ACC112 (cell line): ENCODE measurements around the gene ZNF493.
A peak's percentile ranks its signal among the peaks of the same experiment; 100 is the strongest.

Experiments
- H2AFZ ChIP-seq: fragments of 200-600 bp; sonication (generic); one replicate; pipeline ENCODE4 v1.6.0; 2017; ENCODE audit warnings: antibody characterized with exemption, low read length; ENCODE audit not compliant: unreplicated experiment
- H3K27ac ChIP-seq: fragments of 200-600 bp; sonication (generic); 2 replicates; pipeline ENCODE4 v1.5.1; 2014; ENCODE audit warnings: low read depth, mild to moderate bottlenecking, antibody characterized with exemption, low read length, moderate library complexity
- H3K27me3 ChIP-seq: fragments of 200-600 bp; sonication (generic); 2 replicates; pipeline ENCODE4 v1.6.1; 2014; ENCODE audit warnings: mild to moderate bottlenecking, antibody characterized with exemption, low read length, moderate library complexity, mixed read lengths; ENCODE audit not compliant: insufficient read depth
- H3K36me3 ChIP-seq: fragments of 200-600 bp; sonication (generic); 2 replicates; pipeline ENCODE4 v1.6.1; 2016; ENCODE audit warnings: mild to moderate bottlenecking, antibody characterized with exemption, low read length, moderate library complexity, mixed read lengths; ENCODE audit not compliant: insufficient read depth
- H3K4me1 ChIP-seq: fragments of 200-600 bp; sonication (generic); one replicate; pipeline ENCODE4 v1.6.1; 2016; ENCODE audit warnings: low read length, mixed read lengths; ENCODE audit not compliant: insufficient read depth, unreplicated experiment, control insufficient read depth
- H3K4me3 ChIP-seq: fragments of 200-600 bp; sonication (generic); 2 replicates; pipeline ENCODE4 v1.5.1; 2014; ENCODE audit warnings: mild to moderate bottlenecking, low read depth, low read length
- H3K79me2 ChIP-seq: fragments of 200-600 bp; sonication (generic); one replicate; pipeline ENCODE4 v1.6.0; 2016; ENCODE audit warnings: low read length; ENCODE audit not compliant: control insufficient read depth, unreplicated experiment, insufficient read depth

Gene ZNF493

DNA sequence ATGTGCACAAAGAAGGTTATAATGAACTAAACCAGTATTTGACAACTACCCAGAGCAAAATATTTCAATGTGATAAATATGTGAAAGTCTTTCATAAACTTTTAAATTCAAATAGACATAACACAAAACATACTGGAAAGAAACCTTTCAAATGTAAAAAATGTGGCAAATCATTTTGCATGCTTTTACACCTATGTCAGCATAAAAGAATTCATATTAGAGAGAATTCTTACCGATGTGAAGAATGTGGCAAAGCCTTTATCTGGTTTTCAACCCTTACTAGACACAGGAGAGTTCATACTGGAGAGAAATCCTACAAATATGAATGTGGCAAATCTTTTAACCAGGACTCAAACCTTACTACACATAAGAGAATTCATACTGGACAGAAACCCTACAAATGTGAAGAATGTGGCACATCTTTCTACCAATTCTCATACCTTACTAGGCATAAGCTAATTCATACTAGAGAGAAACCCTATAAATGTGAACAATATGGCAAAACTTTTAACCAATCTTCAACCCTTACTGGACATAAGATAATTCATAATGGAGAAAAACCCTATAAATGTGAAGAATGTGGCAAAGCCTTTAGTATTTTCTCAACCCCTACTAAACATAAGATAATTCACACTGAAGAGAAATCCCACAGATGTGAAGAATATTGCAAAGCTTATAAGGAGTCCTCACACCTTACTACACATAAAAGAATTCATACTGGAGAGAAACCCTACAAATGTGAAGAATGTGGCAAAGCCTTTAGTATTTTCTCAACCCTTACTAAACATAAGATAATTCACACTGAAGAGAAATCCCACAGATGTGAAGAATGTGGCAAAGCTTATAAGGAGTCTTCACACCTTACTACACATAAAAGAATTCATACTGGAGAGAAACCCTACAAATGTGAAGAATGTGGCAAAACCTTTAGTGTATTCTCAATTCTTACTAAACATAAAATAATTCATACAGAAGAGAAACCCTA is 26.4 kb downstream of the ZNF493 start:
- no peak overlapping the region for H3K27ac ChIP-seq
- H3K4me3 ChIP-seq: no peak overlapping the region

DNA sequence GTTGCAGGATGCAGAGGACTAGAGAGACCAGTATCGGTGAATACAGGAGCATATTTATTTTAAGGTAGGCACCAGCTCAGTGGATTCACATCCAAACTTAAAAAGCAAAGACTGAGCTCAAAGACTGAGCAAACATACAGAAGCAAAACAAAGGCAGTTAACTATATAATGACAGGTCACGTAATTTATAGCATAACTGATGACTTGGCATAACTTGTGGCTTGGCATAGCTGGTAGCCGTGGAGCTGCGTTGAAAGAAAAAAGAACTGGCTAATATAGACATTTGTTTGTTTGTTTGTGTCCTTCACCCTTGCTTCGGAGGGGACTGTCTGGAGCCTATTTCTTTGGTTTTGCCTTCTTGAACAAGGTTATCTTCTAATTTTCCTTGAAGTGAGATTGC is 33.7 kb downstream of the ZNF493 start:
- H3K79me2 ChIP-seq: no peaks in the 10 kb centered on the region

More for the DNA sequence above, 26.4 kb downstream of the ZNF493 start:
- Histone ChIP-seq H3K4me1 (no peaks in the 10 kb centered on the region), H3K79me2 (no peaks in the 10 kb centered on the region), H3K27me3 (no peaks in the 10 kb centered on the region), H2AFZ (no peak overlapping the region), H3K36me3 (no peaks in the 10 kb centered on the region; the same call in 1 of the 2 replicates)

DNA sequence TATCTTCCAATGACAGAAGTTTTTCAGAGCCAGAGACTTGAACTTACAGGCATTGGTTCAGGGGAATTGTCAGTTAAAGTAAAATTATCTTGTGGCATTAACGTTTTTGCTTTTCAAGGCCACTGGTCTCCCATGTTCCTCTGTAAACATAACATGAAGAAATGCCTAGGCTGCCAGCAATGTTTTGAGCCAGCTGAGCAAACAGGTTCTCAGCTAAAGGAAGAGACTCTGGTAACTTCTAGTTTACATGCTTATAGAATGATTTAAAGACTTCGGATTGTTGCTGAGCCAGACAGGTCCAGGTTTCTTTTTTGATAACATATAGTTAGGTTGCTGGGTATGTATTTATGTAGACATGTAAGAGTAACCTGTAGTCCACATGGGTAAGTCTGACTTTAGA is 35.7 kb downstream of the ZNF493 start:
- Histone ChIP-seq H3K27ac (no peak overlapping the region), H3K4me1 (no peaks in the 10 kb centered on the region), H2AFZ (no peak overlapping the region), H3K36me3 (no peaks in the 10 kb centered on the region), H3K79me2 (no peaks in the 10 kb centered on the region), H3K4me3 (no peak overlapping the region), H3K27me3 (no peaks in the 10 kb centered on the region)

More for the DNA sequence above, 33.7 kb downstream of the ZNF493 start:
- Histone ChIP-seq H2AFZ (no peak overlapping the region), H3K27ac (no peak overlapping the region), H3K27me3 (no peaks in the 10 kb centered on the region), H3K4me1 (no peaks in the 10 kb centered on the region), H3K36me3 (no peaks in the 10 kb centered on the region; the same call in 1 of the 2 replicates), H3K4me3 (no peak overlapping the region)

DNA sequence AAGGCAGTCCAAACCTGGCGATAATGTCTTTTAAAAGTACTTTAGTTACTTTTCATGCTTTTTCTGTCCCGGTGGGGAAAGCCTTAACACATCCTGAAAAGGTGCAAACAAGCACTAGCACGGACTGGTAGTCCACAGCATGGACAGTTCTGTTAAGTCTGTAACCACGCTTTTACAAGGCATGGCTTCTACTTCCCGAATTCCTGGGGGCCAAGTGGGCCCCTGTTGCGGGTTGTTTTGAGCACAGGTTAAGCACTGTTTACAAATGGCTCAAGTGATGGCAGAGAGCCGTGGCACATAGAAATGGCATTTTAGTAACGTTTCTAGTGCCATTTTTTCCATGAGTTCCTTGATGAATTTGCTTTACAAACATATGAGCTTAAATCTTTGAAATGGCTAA is 37.6 kb downstream of the ZNF493 start:
- no peak overlapping the region for H2AFZ ChIP-seq
- H3K4me3 ChIP-seq: no peak overlapping the region
- H3K79me2 ChIP-seq: no peaks in the 10 kb centered on the region
- no peak overlapping the region for H3K27ac ChIP-seq
- no peaks in the 10 kb centered on the region for H3K4me1 ChIP-seq
- no peaks in the 10 kb centered on the region for H3K36me3 ChIP-seq
- no peaks in the 10 kb centered on the region for H3K27me3 ChIP-seq

DNA sequence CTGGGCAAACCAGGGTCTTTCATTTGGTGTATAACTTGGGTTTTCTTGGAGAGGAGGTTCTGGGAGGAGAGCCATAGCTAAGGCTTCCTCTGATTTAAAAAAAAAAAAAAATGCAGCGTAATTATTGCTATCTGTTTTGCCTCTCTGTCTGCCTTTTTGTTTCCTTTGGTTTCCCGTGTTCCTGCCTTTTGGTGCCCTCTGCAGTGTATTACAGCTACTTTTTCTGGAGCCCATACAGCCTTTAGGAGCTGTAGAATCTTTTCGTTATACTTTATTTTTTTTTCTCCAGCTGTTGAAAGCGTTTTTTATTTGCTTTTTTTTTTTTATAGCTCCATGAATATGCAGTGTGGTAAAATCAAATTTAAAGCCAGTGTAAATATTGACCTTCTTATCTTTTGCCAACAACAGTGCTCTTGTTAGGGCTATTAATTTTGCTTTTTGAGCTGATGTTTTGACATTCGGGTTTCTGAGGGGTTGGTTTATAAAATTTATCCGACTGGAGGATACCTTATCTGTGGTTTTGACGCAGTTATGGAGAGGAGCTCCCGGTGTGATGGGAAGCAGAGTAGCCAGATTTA is 38.1 kb downstream of the ZNF493 start:
- H3K4me1 ChIP-seq: no peaks in the 10 kb centered on the region
- no peak overlapping the region for H3K4me3 ChIP-seq
- H3K27ac ChIP-seq: no peak overlapping the region
- H3K36me3 ChIP-seq: no peaks in the 10 kb centered on the region
- no peak overlapping the region for H2AFZ ChIP-seq
- no peaks in the 10 kb centered on the region for H3K79me2 ChIP-seq
- no peaks in the 10 kb centered on the region for H3K27me3 ChIP-seq

DNA sequence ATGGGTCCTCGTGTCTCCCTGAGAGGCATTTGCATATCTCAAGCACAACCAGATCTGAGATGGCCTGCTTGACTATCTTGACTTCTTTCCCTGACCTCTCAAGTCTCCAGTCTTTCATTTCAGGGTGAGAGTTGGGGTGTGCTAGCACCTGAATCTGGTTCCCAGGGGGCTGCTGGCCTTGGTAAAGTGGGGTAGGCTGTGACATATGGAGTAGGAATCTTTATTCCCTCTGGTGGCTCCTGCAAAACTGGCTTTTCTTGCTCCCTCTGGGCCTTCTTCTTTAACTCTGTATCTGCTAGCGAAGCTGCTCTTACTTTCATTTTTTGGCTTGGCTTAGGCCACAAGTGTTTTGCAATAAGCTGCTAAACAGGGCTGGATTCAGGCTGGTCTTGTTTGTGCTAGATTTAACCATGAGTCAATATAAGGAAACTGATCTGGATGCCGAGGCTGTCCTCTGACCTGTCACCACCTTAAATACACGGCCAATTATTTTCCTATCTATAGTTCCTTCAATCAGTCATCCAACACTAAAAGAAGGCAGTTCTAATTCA is 42.3 kb downstream of the ZNF493 start:
- Histone ChIP-seq H3K4me1 (no peaks in the 10 kb centered on the region), H3K27ac (peak overlapping the region; percentile 23; the same call in 1 of the 2 replicates), H3K36me3 (no peaks in the 10 kb centered on the region), H3K79me2 (no peaks in the 10 kb centered on the region), H2AFZ (no peak overlapping the region), H3K27me3 (no peaks in the 10 kb centered on the region), H3K4me3 (peak overlapping the region; percentile 65)

DNA sequence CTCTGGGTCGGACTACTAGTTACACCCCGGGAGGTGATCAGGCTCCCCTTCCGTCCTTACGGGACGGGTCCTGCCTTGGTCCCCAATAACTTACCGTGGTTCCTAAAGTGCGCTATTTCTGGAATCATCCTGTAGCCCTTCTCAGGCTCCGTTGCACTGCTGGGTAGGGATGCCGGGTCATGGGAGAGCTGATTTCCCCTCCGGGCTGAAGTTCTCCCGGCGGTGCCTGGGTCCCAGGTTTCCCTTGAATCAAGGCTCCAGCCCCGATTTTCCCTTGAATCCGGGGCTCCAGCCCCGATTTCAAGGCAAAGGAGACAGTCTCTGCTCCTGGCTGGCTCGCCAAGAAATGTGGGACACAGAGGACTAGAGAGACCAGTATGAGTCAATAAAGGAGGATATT is 43.4 kb downstream of the ZNF493 start:
- Histone ChIP-seq H3K79me2 (no peaks in the 10 kb centered on the region), H2AFZ (no peak overlapping the region), H3K4me1 (no peaks in the 10 kb centered on the region), H3K4me3 (no peak overlapping the region), H3K27ac (no peak overlapping the region), H3K36me3 (no peaks in the 10 kb centered on the region), H3K27me3 (no peaks in the 10 kb centered on the region)

DNA sequence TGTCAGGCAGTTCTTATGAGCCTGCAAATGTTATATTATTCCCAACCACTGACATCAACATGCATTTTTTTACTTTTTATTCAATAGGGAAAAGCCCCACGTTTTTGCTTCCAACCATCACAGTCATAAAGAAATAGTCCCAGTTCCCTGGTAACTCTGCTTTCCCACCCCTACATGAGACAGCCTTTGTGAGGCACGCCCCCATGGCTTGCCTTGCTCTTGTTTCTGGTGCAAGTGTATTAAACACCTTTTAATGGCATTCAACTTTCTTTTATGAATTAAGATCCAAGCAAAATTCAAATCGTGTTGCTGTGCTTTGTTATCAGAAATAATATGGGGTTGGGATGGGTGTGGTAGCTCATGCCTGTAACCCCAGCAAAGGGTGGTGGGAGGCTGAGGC is 54.3 kb downstream of the ZNF493 start:
- H3K36me3 ChIP-seq: no peaks in the 10 kb centered on the region
- no peak overlapping the region for H3K27ac ChIP-seq
- no peaks in the 10 kb centered on the region for H3K79me2 ChIP-seq
- H3K4me1 ChIP-seq: no peaks in the 10 kb centered on the region
- H3K4me3 ChIP-seq: no peak overlapping the region
- H3K27me3 ChIP-seq: no peaks in the 10 kb centered on the region
- no peak overlapping the region for H2AFZ ChIP-seq

DNA sequence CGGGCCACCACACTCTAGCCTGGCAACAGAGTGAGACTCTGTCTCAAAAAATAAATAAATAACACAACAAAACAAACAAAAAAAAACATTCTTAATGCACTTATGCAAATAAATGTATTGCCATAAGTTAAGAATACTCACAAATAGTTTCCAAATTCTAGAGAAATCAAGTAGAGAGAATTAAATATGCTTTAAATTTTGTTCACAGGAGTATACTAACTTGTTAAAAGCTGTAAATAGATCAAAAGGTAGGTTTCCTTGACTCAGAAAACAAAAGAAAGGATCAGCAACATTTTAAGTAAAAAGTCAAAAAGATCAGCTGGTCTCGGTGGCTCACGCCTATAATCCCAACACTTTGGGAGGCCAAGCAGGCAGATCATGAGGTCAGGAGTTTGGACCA is 58.0 kb downstream of the ZNF493 start:
- Histone ChIP-seq H3K36me3 (no peaks in the 10 kb centered on the region), H2AFZ (no peak overlapping the region), H3K4me3 (no peak overlapping the region), H3K4me1 (no peaks in the 10 kb centered on the region), H3K27ac (no peak overlapping the region), H3K79me2 (no peaks in the 10 kb centered on the region), H3K27me3 (no peaks in the 10 kb centered on the region)

DNA sequence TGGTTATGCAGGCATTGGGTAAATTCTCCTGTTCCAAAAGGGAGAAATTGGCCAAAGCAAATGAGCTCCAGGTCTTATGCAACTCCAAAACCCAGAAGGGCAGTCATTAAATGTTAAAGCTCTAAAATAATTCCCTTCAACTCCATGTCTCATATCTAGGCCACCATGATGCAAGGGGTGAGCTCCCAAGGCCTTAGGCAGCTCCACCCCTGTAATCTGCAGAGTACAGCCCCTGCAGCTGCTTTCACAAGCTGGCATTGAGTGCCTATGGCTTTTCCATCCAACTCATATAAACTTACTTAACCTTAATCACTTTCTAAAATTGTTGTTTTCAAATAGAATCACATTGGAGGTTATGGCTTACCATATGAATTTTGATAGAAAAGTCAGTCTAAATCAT is 63.8 kb downstream of the ZNF493 start:
- no peaks in the 10 kb centered on the region for H3K79me2 ChIP-seq
- H3K27me3 ChIP-seq: no peaks in the 10 kb centered on the region
- no peak overlapping the region for H2AFZ ChIP-seq
- no peak overlapping the region for H3K4me3 ChIP-seq
- H3K4me1 ChIP-seq: no peaks in the 10 kb centered on the region
- no peaks in the 10 kb centered on the region for H3K36me3 ChIP-seq
- H3K27ac ChIP-seq: no peak overlapping the region
